ACC112 (cell line): ENCODE results near the gene RGCC.

Experiments used
- H2AFZ ChIP-seq: fragments of 200-600 bp; sonication (generic); one replicate; pipeline ENCODE4 v1.6.0; 2017; ENCODE audit warnings: antibody characterized with exemption, low read length; ENCODE audit not compliant: unreplicated experiment
- H3K27ac ChIP-seq: fragments of 200-600 bp; sonication (generic); 2 replicates; pipeline ENCODE4 v1.5.1; 2014; ENCODE audit warnings: low read depth, mild to moderate bottlenecking, antibody characterized with exemption, low read length, moderate library complexity
- H3K27me3 ChIP-seq: fragments of 200-600 bp; sonication (generic); 2 replicates; pipeline ENCODE4 v1.6.1; 2014; ENCODE audit warnings: mild to moderate bottlenecking, antibody characterized with exemption, low read length, moderate library complexity, mixed read lengths; ENCODE audit not compliant: insufficient read depth
- H3K36me3 ChIP-seq: fragments of 200-600 bp; sonication (generic); 2 replicates; pipeline ENCODE4 v1.6.1; 2016; ENCODE audit warnings: mild to moderate bottlenecking, antibody characterized with exemption, low read length, moderate library complexity, mixed read lengths; ENCODE audit not compliant: insufficient read depth
- H3K4me1 ChIP-seq: fragments of 200-600 bp; sonication (generic); one replicate; pipeline ENCODE4 v1.6.1; 2016; ENCODE audit warnings: low read length, mixed read lengths; ENCODE audit not compliant: insufficient read depth, unreplicated experiment, control insufficient read depth
- H3K4me3 ChIP-seq: fragments of 200-600 bp; sonication (generic); 2 replicates; pipeline ENCODE4 v1.5.1; 2014; ENCODE audit warnings: mild to moderate bottlenecking, low read depth, low read length
- H3K79me2 ChIP-seq: fragments of 200-600 bp; sonication (generic); one replicate; pipeline ENCODE4 v1.6.0; 2016; ENCODE audit warnings: low read length; ENCODE audit not compliant: control insufficient read depth, unreplicated experiment, insufficient read depth

RGCC gene

GRCh38 chr13:41461527-41462139 lies 4.3 kb downstream of the RGCC start:
- Histone ChIP-seq H3K27ac (no peak overlapping the region), H3K4me3 (no peak overlapping the region), H3K4me1 (peaks cover 10% of the 10 kb centered on the region), H3K27me3 (peaks cover 15% of the 10 kb centered on the region; the same call in 1 of the 2 replicates), H2AFZ (no peak overlapping the region), H3K79me2 (no peaks in the 10 kb centered on the region), H3K36me3 (no peaks in the 10 kb centered on the region)

- Histone ChIP-seq H3K27me3 (peaks cover 11% of the 10 kb centered on the region; the same call in 1 of the 2 replicates), H3K4me1 (peaks cover 10% of the 10 kb centered on the region), H3K79me2 (no peaks in the 10 kb centered on the region), H3K27ac (no peak overlapping the region), H3K36me3 (no peaks in the 10 kb centered on the region), H3K4me3 (no peak overlapping the region), H2AFZ (no peak overlapping the region)
Observed at GRCh38 chr13:41462427-41462826, 5.1 kb downstream of the RGCC start.

GRCh38 chr13:41463838-41464602 lies 6.7 kb downstream of the RGCC start:
- Histone ChIP-seq H3K4me1 (peaks cover 10% of the 10 kb centered on the region), H2AFZ (no peak overlapping the region), H3K27ac (no peak overlapping the region), H3K36me3 (no peaks in the 10 kb centered on the region), H3K27me3 (no peaks in the 10 kb centered on the region), H3K79me2 (no peaks in the 10 kb centered on the region), H3K4me3 (no peak overlapping the region)

DNA sequence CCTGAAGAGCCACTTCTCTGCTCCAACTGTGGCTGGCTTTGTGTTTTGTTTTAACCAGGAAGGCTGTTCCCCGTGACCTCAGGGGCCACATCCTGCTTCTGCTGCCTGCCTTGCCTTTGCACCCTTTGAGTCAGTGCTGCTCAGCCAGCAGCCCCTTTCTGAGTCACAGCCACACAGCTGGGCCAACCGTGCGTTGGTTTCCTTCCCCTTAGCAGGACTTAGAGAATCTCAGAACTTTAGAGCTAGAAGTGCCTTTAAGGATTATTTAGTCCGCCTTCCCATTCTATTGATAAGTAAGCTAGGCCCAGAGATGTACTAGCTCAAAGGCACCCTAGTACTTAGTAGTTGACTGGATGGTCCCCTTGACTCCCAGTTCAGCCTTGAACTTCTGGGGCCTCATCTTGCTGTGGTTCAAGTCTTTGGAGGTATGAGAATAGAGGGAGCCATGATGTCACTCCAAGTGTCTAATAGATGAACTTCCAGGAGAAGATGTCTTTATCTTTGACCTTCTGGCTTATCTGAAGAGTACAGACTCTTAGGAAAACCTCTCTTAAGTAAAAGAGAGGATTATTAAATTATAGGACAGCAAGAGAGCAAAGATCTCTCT lies 8.0 kb downstream of the RGCC start:
- Histone ChIP-seq H3K4me1 (peaks cover 10% of the 10 kb centered on the region), H3K36me3 (no peaks in the 10 kb centered on the region), H3K27me3 (no peaks in the 10 kb centered on the region), H3K27ac (no peak overlapping the region), H3K79me2 (no peaks in the 10 kb centered on the region), H3K4me3 (no peak overlapping the region), H2AFZ (no peak overlapping the region)

DNA sequence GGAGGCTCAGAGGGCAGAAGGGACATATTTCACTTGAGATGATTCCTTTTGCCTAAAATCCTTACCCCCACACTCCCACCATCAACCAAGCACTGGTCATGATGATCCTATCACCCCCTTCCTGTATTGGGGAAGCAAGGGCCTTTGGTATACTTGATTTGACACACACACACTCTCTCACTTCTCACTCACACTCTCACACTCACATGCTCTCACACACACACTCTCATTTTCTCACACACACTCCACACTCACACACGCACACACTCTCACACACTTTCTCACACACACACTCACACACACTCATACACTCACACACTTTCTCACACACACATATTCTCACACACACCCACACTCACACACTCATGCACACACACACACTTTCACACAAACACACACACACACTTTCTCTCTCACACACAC lies 8.6 kb downstream of the RGCC start:
- Histone ChIP-seq H3K4me3 (no peak overlapping the region), H3K79me2 (no peaks in the 10 kb centered on the region), H3K27me3 (no peaks in the 10 kb centered on the region), H2AFZ (no peak overlapping the region), H3K4me1 (peaks cover 10% of the 10 kb centered on the region), H3K36me3 (no peaks in the 10 kb centered on the region), H3K27ac (no peak overlapping the region)

DNA sequence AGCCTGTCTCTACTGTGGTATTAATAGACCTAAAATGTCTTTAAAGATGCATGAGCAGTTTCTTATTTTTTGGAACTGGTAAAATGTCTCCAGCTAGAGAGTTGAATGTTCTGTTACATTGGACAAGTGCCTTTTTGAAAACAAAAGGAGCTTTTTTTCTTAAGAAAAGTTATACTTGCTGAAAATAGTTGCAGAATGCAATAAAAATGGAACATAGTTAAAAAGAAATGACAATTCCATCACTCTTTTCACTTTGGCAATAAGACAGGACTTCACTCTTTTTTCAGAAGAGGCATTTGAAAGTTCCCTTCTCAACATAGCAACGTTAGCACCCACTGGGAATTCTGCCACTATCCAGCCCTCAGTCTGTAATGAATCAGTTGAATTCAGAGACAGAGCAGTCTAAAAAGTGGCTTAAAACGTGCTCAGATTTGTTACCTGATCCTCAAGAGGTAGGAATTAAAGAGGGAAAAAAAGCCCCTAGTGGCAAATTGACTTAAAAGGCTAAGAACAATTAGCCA lies 10.1 kb downstream of the RGCC start:
- no peaks in the 10 kb centered on the region for H3K27me3 ChIP-seq
- no peak overlapping the region for H2AFZ ChIP-seq
- H3K4me3 ChIP-seq = no peak overlapping the region
- no peaks in the 10 kb centered on the region for H3K79me2 ChIP-seq
- H3K4me1 ChIP-seq = peaks cover 10% of the 10 kb centered on the region
- H3K27ac ChIP-seq = no peak overlapping the region
- H3K36me3 ChIP-seq = no peaks in the 10 kb centered on the region

DNA sequence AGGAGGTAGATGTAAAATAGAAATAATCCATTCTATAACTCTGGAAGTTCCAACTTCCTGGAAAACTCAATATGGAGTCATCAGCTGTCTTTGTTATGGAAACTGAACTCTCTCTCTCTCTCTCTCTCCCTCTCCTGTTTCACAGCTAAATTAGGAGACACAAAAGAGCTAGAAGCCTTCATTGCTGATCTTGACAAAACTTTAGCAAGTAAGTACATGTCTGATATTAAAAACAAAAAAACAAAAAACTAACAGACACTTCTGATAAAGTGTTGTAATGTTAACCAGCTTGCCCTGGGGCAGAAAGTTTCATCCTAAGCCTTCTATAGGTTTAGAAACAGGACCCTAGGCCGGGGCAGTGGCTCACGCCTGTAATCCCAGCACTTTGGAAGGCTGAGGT lies 11.3 kb downstream of the RGCC start:
- Histone ChIP-seq H3K36me3 (no peaks in the 10 kb centered on the region), H3K27me3 (no peaks in the 10 kb centered on the region), H3K27ac (no peak overlapping the region), H3K4me3 (no peak overlapping the region), H2AFZ (no peak overlapping the region), H3K4me1 (peaks cover 10% of the 10 kb centered on the region), H3K79me2 (no peaks in the 10 kb centered on the region)

DNA sequence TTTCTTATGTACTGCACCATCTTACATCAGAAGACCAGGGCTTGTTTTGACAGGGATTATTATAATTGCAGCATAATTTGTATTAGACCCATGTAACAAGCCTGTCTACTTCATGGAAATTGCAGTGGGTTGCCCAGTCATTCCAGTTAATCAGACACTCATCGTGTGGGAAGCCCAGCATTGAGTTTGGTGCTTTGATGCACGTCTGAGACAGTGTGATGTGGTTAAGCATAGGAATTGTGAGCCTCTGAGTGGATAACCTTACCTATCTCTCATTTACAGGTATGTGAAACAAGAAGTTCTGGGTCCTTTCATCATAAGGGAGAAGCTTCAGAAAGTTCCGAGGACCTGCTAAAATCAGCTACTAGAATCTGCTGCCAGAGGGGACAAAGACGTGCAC lies 12.8 kb downstream of the RGCC start:
- no peaks in the 10 kb centered on the region for H3K79me2 ChIP-seq
- no peak overlapping the region for H2AFZ ChIP-seq
- H3K27me3 ChIP-seq = no peaks in the 10 kb centered on the region
- H3K4me3 ChIP-seq = no peak overlapping the region
- H3K4me1 ChIP-seq = peaks cover 4% of the 10 kb centered on the region
- H3K27ac ChIP-seq = no peak overlapping the region
- no peaks in the 10 kb centered on the region for H3K36me3 ChIP-seq

DNA sequence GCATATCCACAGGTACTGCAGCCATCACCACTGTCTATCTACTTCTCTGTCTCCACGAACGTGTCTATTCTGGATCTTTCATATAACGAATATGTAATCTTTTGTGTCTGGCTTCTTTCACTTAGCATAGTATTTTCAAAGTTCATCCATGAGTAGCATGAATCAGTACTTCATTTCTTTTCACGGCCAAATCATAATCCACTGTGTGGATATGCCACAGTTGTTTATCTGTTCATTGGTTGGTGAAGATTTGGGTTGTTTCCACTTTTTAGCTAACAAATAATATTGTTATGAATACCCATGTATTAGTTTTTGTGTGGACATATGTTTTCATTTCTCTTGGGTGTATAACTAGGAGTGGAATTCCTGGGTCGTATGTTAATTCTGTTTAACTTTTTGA lies 14.4 kb downstream of the RGCC start:
- Histone ChIP-seq H3K79me2 (no peaks in the 10 kb centered on the region), H3K4me1 (no peaks in the 10 kb centered on the region), H3K27me3 (no peaks in the 10 kb centered on the region), H2AFZ (no peak overlapping the region), H3K36me3 (no peaks in the 10 kb centered on the region), H3K4me3 (no peak overlapping the region), H3K27ac (no peak overlapping the region)

- Histone ChIP-seq H2AFZ (no peak overlapping the region), H3K27me3 (peaks cover 8% of the 10 kb centered on the region; the same call in 1 of the 2 replicates), H3K4me1 (no peaks in the 10 kb centered on the region), H3K79me2 (no peaks in the 10 kb centered on the region), H3K27ac (no peak overlapping the region), H3K36me3 (no peaks in the 10 kb centered on the region), H3K4me3 (no peak overlapping the region)
Observed at GRCh38 chr13:41487222-41487621, 29.9 kb downstream of the RGCC start.
